HEK293T (cell line): Measurements from ENCODE around the gene CDK14.

ENCODE experiments used
- ARNT ChIP-seq: fragments of 450-650 bp; IDR thresholded peaks from 2 replicates; pipeline ENCODE4 v1.6.1; 2017; ENCODE audit warnings: mild to moderate bottlenecking
- BHLHE40 ChIP-seq: fragments of 450-650 bp; IDR thresholded peaks from 2 replicates; pipeline ENCODE4 v1.6.1; 2016; ENCODE audit warnings: mild to moderate bottlenecking, moderate library complexity, borderline replicate concordance
- FOXK2 ChIP-seq: fragments of 450-650 bp; IDR thresholded peaks from 2 replicates; pipeline ENCODE4 v1.6.1; 2016; ENCODE audit warnings: mild to moderate bottlenecking
- FOXM1 ChIP-seq: fragments of 450-650 bp; IDR thresholded peaks from 2 replicates; pipeline ENCODE4 v1.6.1; 2017; ENCODE audit warnings: mild to moderate bottlenecking, borderline replicate concordance
- HDGF ChIP-seq: fragments of 450-650 bp; IDR thresholded peaks from 2 replicates; pipeline ENCODE4 v1.6.1; 2017; ENCODE audit warnings: antibody characterized with exemption, borderline replicate concordance
- L3MBTL2 ChIP-seq: fragments of 450-650 bp; conservative IDR thresholded peaks from 2 replicates; pipeline ENCODE4 v1.6.1; 2016; ENCODE audit warnings: mild to moderate bottlenecking
- PKNOX1 ChIP-seq: fragments of 450-650 bp; IDR thresholded peaks from 2 replicates; pipeline ENCODE4 v1.6.1; 2016
- SP1 ChIP-seq: fragments of 450-650 bp; IDR thresholded peaks from 2 replicates; pipeline ENCODE4 v1.6.1; 2017
- SUZ12 ChIP-seq: fragments of 450-650 bp; IDR thresholded peaks from 2 replicates; pipeline ENCODE4 v1.6.1; 2016; ENCODE audit warnings: mild to moderate bottlenecking
- TARDBP ChIP-seq: fragments of 450-650 bp; IDR thresholded peaks from 2 replicates; pipeline ENCODE4 v1.6.1; 2016

- TF ChIP-seq SP1 = no peak
- no peak for TF ChIP-seq BHLHE40
- TF ChIP-seq PKNOX1 = no peak
- TF ChIP-seq SUZ12 = no peak
- no peak for TF ChIP-seq FOXM1
- no peak for TF ChIP-seq FOXK2
- no peak for TF ChIP-seq ARNT
- no peak for TF ChIP-seq HDGF
- TF ChIP-seq TARDBP = no peak
- TF ChIP-seq L3MBTL2 = no peak
Observed at GRCh38 chr7:91030680-91031380, 434.7 kb downstream of the CDK14 start.
